Adrenal gland (tissue), 12 donors: ENCODE results near the gene CUL9. TPM values are rescaled to one million over a fixed set of nuclear protein-coding genes. Genes with fewer than 3 reads are reported as not detected.

Experiments used
- DNase-seq, 7 donors: peaks; one replicate each; pipeline ENCODE4 v3.0.0-alpha.2; 2019 to 2020
- H3K27ac ChIP-seq, 5 donors: fragments of 200-600 bp; sonication (generic) in 4 of 5; 1 replicate in 3 of 5; 2 replicates in 2 of 5; pipeline versions ENCODE4 v1.5.1 to v1.8.0; 2016 to 2020; ENCODE audit warnings: mild to moderate bottlenecking in 1 of 5
- H3K27me3 ChIP-seq: fragments of 200-600 bp; 2 replicates; pipeline ENCODE4 v1.8.0; 2021
- H3K36me3 ChIP-seq, 2 donors: fragments of 200-600 bp; replicated peaks in 1 of 2; 1 replicate in 1 of 2; 2 replicates in 1 of 2; pipeline versions ENCODE4 v1.5.1 to v1.8.0; 2018 to 2022
- H3K4me1 ChIP-seq, 2 donors: fragments of 200-600 bp; replicated peaks in 1 of 2; 1 replicate in 1 of 2; 2 replicates in 1 of 2; pipeline versions ENCODE4 v1.5.1 to v1.8.0; 2018 to 2021
- H3K4me3 ChIP-seq, 4 donors: fragments of 200-600 bp; sonication (generic) in 3 of 4; one replicate each; pipeline ENCODE4 v1.5.1; 2016 to 2018
- H3K9me3 ChIP-seq, 3 donors: fragments of 200-600 bp; sonication (generic) in 1 of 3; replicated peaks in 1 of 3; 1 replicate in 2 of 3; 2 replicates in 1 of 3; pipeline versions ENCODE4 v1.5.1 to v1.8.0; 2016 to 2021
- POLR2A ChIP-seq, 2 donors: fragments of 450-650 bp; IDR thresholded peaks; one replicate each; pipeline ENCODE4 v1.6.1; 2017; ENCODE audit warnings: antibody characterized with exemption in 2 of 2, mild to moderate bottlenecking in 2 of 2, moderate library complexity in 1 of 2
- WGBS, 4 donors: extraction: QIAGEN DNeasy Blood & Tissue Kit in 2 of 4; methylation state at CpG; one replicate each; pipeline versions ENCODE4 v1.1.5 to v1.1.7; 2013 to 2017; 5-methylcytosine and 5-hydroxymethylcytosine counted together
- intact Hi-C, 2 donors: fragments of 100-400 bp; cut with DNase I; formaldehyde crosslinking; loops; one replicate each; pipeline versions ENCODE4 v1.14.1 to v1.15.0; 2022 to 2023
- polyA plus RNA-seq, 3 donors: library from polyadenylated mRNA; stranded (reverse); fragments of 200-250 nt in 2 of 3; fragments of 350-450 nt in 1 of 3; fragmentation: Illumina TruSeq in 1 of 3; extraction: RNeasy Lipid Tissue Mini Kit (QIAGEN cat#74804) in 1 of 3; gene quantifications; one replicate each; pipeline ENCODE4 v1.2.3, GENCODE V29; 2013 to 2014
- total RNA-seq, 9 donors: library from RNA; depleted of rRNA in 4 of 9; stranded (reverse); fragments of >200 nt in 4 of 9; fragments of 120-200 nt in 1 of 9; fragmentation: NEBNext Ultra II Directional in 1 of 9; extraction: Animal tissue kit (Norgen Biotek cat#: 25700) in 1 of 9; gene quantifications; one replicate each; pipeline versions ENCODE4 v1.1.0 to v1.2.4, GENCODE V29; 2013 to 2023
- TF ChIP-seq, protein P1 (sequence below), 6 experiments: fragments of 450-650 bp in 4 of 6; fragments of 200-600 bp in 2 of 6; sonication (generic) in 1 of 6; IDR thresholded peaks; 1 replicate in 5 of 6; 2 replicates in 1 of 6; pipeline versions ENCODE4 v1.5.1 to v1.8.0; 2016 to 2021; ENCODE audit warnings: antibody characterized with exemption in 6 of 6, mild to moderate bottlenecking in 2 of 6, moderate library complexity in 1 of 6
- donor health status: healthy with polysubstance abuse.
- donor health status: Bipolar disorder and iron deficiency.
- donor health status: DM: yes; HTN: yes; CAD: no.
- donor health status: DM: no; HTN: no; CAD: no.
- donor health status: DM: no; HTN: no; CAD: no.
- donor health status: DM: yes; HTN: yes; CAD: no.

CUL9 gene
- total and polyA plus RNA-seq, 12 donors, result 13.3 to 195 (median 33.8) TPM

DNA sequence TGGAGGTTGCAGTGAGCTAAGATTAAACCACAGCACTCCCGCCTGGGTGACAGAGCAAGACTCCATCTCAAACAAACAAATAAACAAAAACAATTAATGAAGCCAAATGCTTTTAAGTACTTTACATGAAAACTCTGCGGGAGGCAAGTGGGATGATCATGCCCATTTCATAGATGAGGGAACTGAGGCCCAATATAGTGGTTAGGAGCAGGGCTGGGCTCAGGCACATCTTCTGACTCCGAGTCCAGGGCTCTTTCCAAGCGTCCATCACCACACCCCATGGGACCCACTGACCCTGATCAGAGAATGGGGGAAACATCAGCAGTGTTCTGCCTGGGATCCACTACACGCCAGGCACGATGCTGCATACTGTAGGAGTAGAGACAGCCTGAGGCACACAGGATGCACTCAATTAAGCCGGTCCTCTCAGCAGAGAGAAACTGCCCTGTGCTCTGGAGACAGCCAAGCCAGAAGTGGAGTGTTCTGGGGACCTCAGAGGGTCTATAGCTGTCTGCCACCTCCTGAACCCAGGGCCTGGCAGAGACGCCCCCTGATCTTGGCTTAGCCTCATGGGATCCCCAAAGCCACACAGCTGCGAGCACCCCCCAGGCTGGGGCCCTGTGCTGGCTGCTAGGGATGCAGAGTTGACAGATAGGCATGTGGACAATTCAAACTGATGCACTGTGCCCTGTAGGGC, 74.8 kb downstream of the CUL9 start:
- Histone ChIP-seq H3K27me3 (no peaks in the 10 kb centered on the region), H3K36me3 (no peaks in the 10 kb centered on the region), H3K27ac (no peak overlapping the region), H3K4me1 (no peaks in the 10 kb centered on the region), H3K4me3 (no peak overlapping the region), H3K9me3 (no peaks in the 10 kb centered on the region)
- WGBS, 4 donors, result 78 to 86% (median 84%) methylated on average over 7 to 9 of the region's 9 CpGs
- intact Hi-C loops, result no loop called here
- no peak for DNase-seq
- TF ChIP-seq POLR2A (IDR thresholded peaks at IDR 0.05), result no peak

- no peaks in the 10 kb centered on the region for H3K9me3 ChIP-seq
- no peak for TF ChIP-seq POLR2A (IDR thresholded peaks at IDR 0.05)
- TF ChIP-seq, protein P1, sequence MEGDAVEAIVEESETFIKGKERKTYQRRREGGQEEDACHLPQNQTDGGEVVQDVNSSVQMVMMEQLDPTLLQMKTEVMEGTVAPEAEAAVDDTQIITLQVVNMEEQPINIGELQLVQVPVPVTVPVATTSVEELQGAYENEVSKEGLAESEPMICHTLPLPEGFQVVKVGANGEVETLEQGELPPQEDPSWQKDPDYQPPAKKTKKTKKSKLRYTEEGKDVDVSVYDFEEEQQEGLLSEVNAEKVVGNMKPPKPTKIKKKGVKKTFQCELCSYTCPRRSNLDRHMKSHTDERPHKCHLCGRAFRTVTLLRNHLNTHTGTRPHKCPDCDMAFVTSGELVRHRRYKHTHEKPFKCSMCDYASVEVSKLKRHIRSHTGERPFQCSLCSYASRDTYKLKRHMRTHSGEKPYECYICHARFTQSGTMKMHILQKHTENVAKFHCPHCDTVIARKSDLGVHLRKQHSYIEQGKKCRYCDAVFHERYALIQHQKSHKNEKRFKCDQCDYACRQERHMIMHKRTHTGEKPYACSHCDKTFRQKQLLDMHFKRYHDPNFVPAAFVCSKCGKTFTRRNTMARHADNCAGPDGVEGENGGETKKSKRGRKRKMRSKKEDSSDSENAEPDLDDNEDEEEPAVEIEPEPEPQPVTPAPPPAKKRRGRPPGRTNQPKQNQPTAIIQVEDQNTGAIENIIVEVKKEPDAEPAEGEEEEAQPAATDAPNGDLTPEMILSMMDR (IDR thresholded peaks at IDR 0.05), result no peak
- H3K36me3 ChIP-seq, result no peaks in the 10 kb centered on the region
- DNase-seq, result no peak
- H3K27me3 ChIP-seq, result no peaks in the 10 kb centered on the region
- H3K27ac ChIP-seq, result no peak overlapping the region
- no peaks in the 10 kb centered on the region for H3K4me1 ChIP-seq
- H3K4me3 ChIP-seq, result no peak overlapping the region
- 76 to 87% (median 85%) methylated on average over 8 to 12 of the region's 12 CpGs for WGBS, 4 donors
- intact Hi-C loops, result no loop called here
Measured at GRCh38 chr6:43257367-43258145, 75.6 kb downstream of the CUL9 start.

DNA sequence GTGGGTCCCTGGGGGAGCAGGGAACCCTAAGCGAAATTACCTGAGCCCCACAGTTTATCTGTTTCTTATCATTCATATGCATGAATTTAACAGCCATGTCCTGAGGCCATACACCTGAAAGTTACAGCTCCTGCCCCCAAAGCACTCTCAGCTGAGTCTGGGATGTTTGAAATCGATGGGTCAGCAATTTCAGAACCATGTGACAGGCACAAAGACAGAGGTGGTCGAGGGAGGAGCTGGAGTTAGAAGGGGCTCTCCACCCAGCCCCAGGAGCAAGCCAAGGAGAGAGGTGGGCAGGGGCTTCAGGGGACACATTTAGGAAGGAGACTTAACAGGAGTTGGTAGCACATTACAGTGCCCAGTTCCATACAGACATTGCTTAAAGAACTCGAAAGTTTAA, 76.2 kb downstream of the CUL9 start:
- Histone ChIP-seq H3K9me3 (no peaks in the 10 kb centered on the region), H3K36me3 (no peaks in the 10 kb centered on the region), H3K4me1 (no peaks in the 10 kb centered on the region), H3K27me3 (no peaks in the 10 kb centered on the region), H3K27ac (no peak overlapping the region), H3K4me3 (no peak overlapping the region)
- TF ChIP-seq POLR2A (IDR thresholded peaks at IDR 0.05), result no peak
- TF ChIP-seq, protein P1 (IDR thresholded peaks at IDR 0.05), result no peak
- WGBS, 4 donors, result 54 to 69% (median 66%) methylated on average over 4 of the region's 4 CpGs
- DNase-seq, result no peak
- intact Hi-C loops, result no loop called here

- H3K4me1 ChIP-seq, result no peaks in the 10 kb centered on the region
- no peak overlapping the region for H3K27ac ChIP-seq
- no peak for DNase-seq
- no peak overlapping the region for H3K4me3 ChIP-seq
- no peaks in the 10 kb centered on the region for H3K36me3 ChIP-seq
- TF ChIP-seq, protein P1 (IDR thresholded peaks at IDR 0.05), result no peak
- no peak for TF ChIP-seq POLR2A (IDR thresholded peaks at IDR 0.05)
- WGBS, 4 donors, result 85 to 92% (median 87%) methylated on average over 24 to 30 of the region's 30 CpGs
- H3K27me3 ChIP-seq, result no peaks in the 10 kb centered on the region
- intact Hi-C loops, result no loop called here
- H3K9me3 ChIP-seq, result no peaks in the 10 kb centered on the region
Measured at GRCh38 chr6:43258807-43259686, 77.1 kb downstream of the CUL9 start.
